DND-41 (cell line): ENCODE data around the gene TMEM144.

Experiments
- ATAC-seq: fragments of 200-7000 bp; cut with Tn5 transposase; 3 replicates; pipeline ENCODE4 v1.9.1; 2021; ENCODE audit warnings: low read depth; ENCODE audit not compliant: insufficient read depth
- DNase-seq: peaks from one replicate; pipeline ENCODE4 v3.0.0-alpha.2; 2020
- H2AFZ ChIP-seq: 2 replicates; pipeline ENCODE4 v1.6.0; 2012; ENCODE audit warnings: low read depth, low read length
- H3K27ac ChIP-seq: 2 replicates; pipeline ENCODE4 v1.5.1; 2012; ENCODE audit warnings: low read length, inconsistent platforms
- H3K27me3 ChIP-seq: fragments of 200-600 bp; sonication (generic); 2 replicates; pipeline ENCODE4 v1.6.0; 2012; ENCODE audit warnings: low read length, mild to moderate bottlenecking, inconsistent platforms; ENCODE audit not compliant: insufficient read depth, poor library complexity
- H3K36me3 ChIP-seq: 2 replicates; pipeline ENCODE4 v1.5.1; 2012; ENCODE audit warnings: low read length, inconsistent platforms; ENCODE audit not compliant: insufficient read depth
- H3K4me1 ChIP-seq: 2 replicates; pipeline ENCODE4 v1.5.1; 2012; ENCODE audit warnings: mild to moderate bottlenecking, low read length; ENCODE audit not compliant: insufficient read depth
- H3K4me2 ChIP-seq: 2 replicates; pipeline ENCODE4 v1.6.0; 2012; ENCODE audit warnings: mild to moderate bottlenecking, moderate library complexity, low read length, inconsistent platforms; ENCODE audit not compliant: insufficient read depth
- H3K4me3 ChIP-seq, 2 experiments: fragments of 200-600 bp in 1 of 2; shearing (Covaris generic) in 1 of 2; 2 replicates each; pipeline ENCODE4 v1.5.1; 2012 to 2016; ENCODE audit warnings: inconsistent platforms in 2 of 2, low read length in 2 of 2, mild to moderate bottlenecking in 2 of 2, low read depth in 1 of 2, moderate library complexity in 1 of 2
- H3K79me2 ChIP-seq: 2 replicates; pipeline ENCODE4 v1.6.0; 2012; ENCODE audit warnings: low read length, inconsistent platforms; ENCODE audit not compliant: insufficient read depth
- H3K9ac ChIP-seq: 2 replicates; pipeline ENCODE4 v1.6.0; 2012; ENCODE audit warnings: low read depth, mild to moderate bottlenecking, inconsistent platforms, low read length, moderate library complexity
- H3K9me3 ChIP-seq: 2 replicates; pipeline ENCODE4 v1.5.1; 2012; ENCODE audit warnings: low read length, moderate library complexity, mild to moderate bottlenecking, inconsistent platforms; ENCODE audit not compliant: insufficient read depth, severe bottlenecking
- H4K20me1 ChIP-seq: 2 replicates; pipeline ENCODE4 v1.6.0; 2012; ENCODE audit warnings: low read length; ENCODE audit not compliant: insufficient read depth
- CTCF ChIP-seq: IDR thresholded peaks from 2 replicates; pipeline ENCODE4 v1.5.1; 2012; ENCODE audit warnings: borderline replicate concordance, low read length, moderate library complexity, mild to moderate bottlenecking; ENCODE audit not compliant: poor library complexity, severe bottlenecking; ENCODE audit errors: extremely low read depth
- EZH2 ChIP-seq: IDR thresholded peaks from 3 replicates; pipeline ENCODE4 v1.6.1; 2012; ENCODE audit warnings: borderline replicate concordance, low read depth, mild to moderate bottlenecking, moderate library complexity, low read length, inconsistent platforms; ENCODE audit not compliant: severe bottlenecking

The TMEM144 gene

DNA sequence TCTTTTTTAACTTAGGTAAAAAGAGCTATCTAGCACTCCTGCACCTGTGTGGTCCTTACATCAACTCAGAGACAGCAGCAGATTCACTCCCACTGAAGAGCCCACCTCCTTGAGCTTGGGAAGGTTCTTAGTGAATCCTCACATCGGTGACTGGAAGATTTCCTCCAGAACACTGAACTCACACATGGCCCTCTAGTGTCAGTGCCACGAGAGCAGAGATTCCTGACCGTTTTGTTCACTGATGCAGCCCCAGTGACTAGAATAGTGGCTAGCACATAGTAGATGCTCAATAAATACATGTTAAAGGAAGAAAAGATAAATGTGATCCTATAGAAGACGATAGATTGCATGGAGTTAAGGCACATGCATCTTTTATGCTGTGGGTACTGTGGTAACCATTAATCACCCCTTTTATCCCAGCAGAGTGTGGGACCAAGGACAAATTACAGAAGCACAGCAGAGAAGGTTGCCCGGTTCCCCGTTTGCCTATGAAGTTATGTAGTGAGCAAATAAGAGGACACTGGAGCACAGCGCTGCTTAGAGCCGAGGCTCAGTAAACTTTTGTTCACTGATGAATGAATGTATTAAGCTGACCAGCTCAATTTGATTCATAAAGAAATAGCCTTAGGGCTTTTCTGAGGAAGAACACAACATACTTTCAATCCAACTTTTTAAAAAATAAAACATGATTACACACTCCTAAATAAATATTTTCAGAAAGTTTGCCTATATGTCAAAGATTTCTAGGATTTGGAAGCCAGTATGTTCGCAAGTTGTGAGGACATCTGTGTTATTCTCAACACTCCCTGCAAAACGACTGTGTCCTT, 46.1 kb upstream of the TMEM144 start:
- H3K9ac ChIP-seq, result no peak overlapping the region
- H3K4me2 ChIP-seq, result no peak overlapping the region
- H3K36me3 ChIP-seq, result no peaks in the 10 kb centered on the region

DNA sequence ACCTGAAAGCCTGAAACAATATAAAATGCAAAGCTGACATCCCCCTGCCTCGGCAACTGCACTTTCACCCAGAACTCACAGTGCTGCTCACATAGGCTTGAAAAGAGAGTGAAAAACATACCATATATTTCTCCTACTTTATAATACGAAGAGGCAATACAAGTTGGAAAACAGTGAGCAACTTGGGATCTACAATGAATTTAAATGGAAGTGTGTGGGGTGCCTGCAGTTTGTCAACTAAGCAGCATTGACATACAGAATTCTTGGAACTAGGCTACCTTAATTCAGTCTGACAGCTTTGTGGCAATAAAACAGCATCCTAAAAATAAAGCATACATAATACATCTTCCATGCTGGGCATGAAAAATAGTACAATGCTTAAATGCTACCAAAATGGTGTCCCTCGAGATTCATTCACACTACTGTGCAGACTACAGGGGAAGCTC, 45.5 kb upstream of the TMEM144 start:
- Histone ChIP-seq H3K79me2 (no peaks in the 10 kb centered on the region), H2AFZ (no peak overlapping the region)
- DNase-seq, result no peak

More for the DNA sequence above, 46.1 kb upstream of the TMEM144 start:
- Histone ChIP-seq H2AFZ (no peak overlapping the region), H3K27ac (no peak overlapping the region), H3K9me3 (no peaks in the 10 kb centered on the region), H3K4me3 (no peak overlapping the region), H4K20me1 (no peaks in the 10 kb centered on the region), H3K27me3 (no peaks in the 10 kb centered on the region), H3K79me2 (no peaks in the 10 kb centered on the region), H3K4me1 (no peaks in the 10 kb centered on the region)
- no peak for TF ChIP-seq EZH2
- no peak for TF ChIP-seq CTCF
- ATAC-seq (no peak), DNase-seq (no peak)

GRCh38 chr4:158166701-158167100, 43.6 kb upstream of the TMEM144 start:
- no peaks in the 10 kb centered on the region for H3K9me3 ChIP-seq
- H2AFZ ChIP-seq, result no peak overlapping the region
- TF ChIP-seq EZH2, result no peak
- no peak for TF ChIP-seq CTCF
- H3K4me1 ChIP-seq, result no peaks in the 10 kb centered on the region
- no peak overlapping the region for H3K9ac ChIP-seq
- no peak overlapping the region for H3K4me2 ChIP-seq
- no peaks in the 10 kb centered on the region for H3K36me3 ChIP-seq
- no peak overlapping the region for H3K4me3 ChIP-seq
- H3K27ac ChIP-seq, result no peak overlapping the region
- no peaks in the 10 kb centered on the region for H3K27me3 ChIP-seq
- no peaks in the 10 kb centered on the region for H4K20me1 ChIP-seq
- ATAC-seq (no peak), DNase-seq (no peak)
- H3K79me2 ChIP-seq, result no peaks in the 10 kb centered on the region

More for the DNA sequence above, 45.5 kb upstream of the TMEM144 start:
- H3K27ac ChIP-seq, result no peak overlapping the region
- H3K27me3 ChIP-seq, result no peaks in the 10 kb centered on the region
- H4K20me1 ChIP-seq, result no peaks in the 10 kb centered on the region
- ATAC-seq, result no peak
- H3K4me1 ChIP-seq, result no peaks in the 10 kb centered on the region
- no peak overlapping the region for H3K4me2 ChIP-seq
- no peak overlapping the region for H3K9ac ChIP-seq
- H3K4me3 ChIP-seq, result no peak overlapping the region
- TF ChIP-seq EZH2 (no peak), CTCF (no peak)
- H3K9me3 ChIP-seq, result no peaks in the 10 kb centered on the region
- H3K36me3 ChIP-seq, result no peaks in the 10 kb centered on the region
